Jurkat, Clone E6-1 (cell line): Measurements from ENCODE around the gene C2CD4B. TPM values are rescaled to one million over a fixed set of nuclear protein-coding genes. Genes with fewer than 3 reads are reported as not detected.

Experiments
- DNase-seq: peaks from one replicate; pipeline ENCODE4 v3.0.0-alpha.2; 2011; ENCODE audit warnings: low read depth, low spot score
- H3K4me3 ChIP-seq: 2 replicates; pipeline ENCODE4 v1.5.1; 2011; ENCODE audit warnings: mild to moderate bottlenecking, low read length, control low read depth, moderate library complexity
- polyA plus RNA-seq: library from polyadenylated mRNA; unstranded; fragments of >200 nt; gene quantifications from one replicate; pipeline ENCODE4 v1.2.1, GENCODE V29; 2012; ENCODE audit warnings: missing spikeins; ENCODE audit not compliant: insufficient read length, insufficient read depth

Gene C2CD4B
- polyA plus RNA-seq = not detected

- no peak for DNase-seq
- H3K4me3 ChIP-seq = peak within 1 kb of the TSS; percentile 31
Measured at GRCh38 chr15:62165104-62165792, at the start of gene C2CD4B. Gene C2CD4B, minus strand, starts transcription at chr15:62165285. Its CDS starts 301 bp downstream, at chr15:62164984.

GRCh38 chr15:62212741-62213140 is 47.7 kb upstream of the C2CD4B start:
- peak; percentile 94 for DNase-seq
- no peak overlapping the region for H3K4me3 ChIP-seq

- peak; percentile 24 for DNase-seq
- no peak overlapping the region for H3K4me3 ChIP-seq
Measured at GRCh38 chr15:62211348-62211747, 46.3 kb upstream of the C2CD4B start.

- H3K4me3 ChIP-seq = no peak overlapping the region
Measured at GRCh38 chr15:62209821-62210220, 44.7 kb upstream of the C2CD4B start.

GRCh38 chr15:62209322-62209721 is 44.2 kb upstream of the C2CD4B start:
- no peak for DNase-seq
- H3K4me3 ChIP-seq = no peak overlapping the region

More at GRCh38 chr15:62209821-62210220, 44.7 kb upstream of the C2CD4B start:
- DNase-seq = no peak

- no peak overlapping the region for H3K4me3 ChIP-seq
- no peak for DNase-seq
Measured at GRCh38 chr15:62208884-62209283, 43.8 kb upstream of the C2CD4B start.

GRCh38 chr15:62208367-62208766 is 43.3 kb upstream of the C2CD4B start:
- DNase-seq = no peak
- no peak overlapping the region for H3K4me3 ChIP-seq

- no peak overlapping the region for H3K4me3 ChIP-seq
- no peak for DNase-seq
Measured at GRCh38 chr15:62190675-62191074, 25.6 kb upstream of the C2CD4B start.

- no peak overlapping the region for H3K4me3 ChIP-seq
- no peak for DNase-seq
Measured at GRCh38 chr15:62190274-62190673, 25.2 kb upstream of the C2CD4B start.

GRCh38 chr15:62188744-62189143 is 23.7 kb upstream of the C2CD4B start:
- no peak overlapping the region for H3K4me3 ChIP-seq
- DNase-seq = no peak

GRCh38 chr15:62187910-62188309 is 22.8 kb upstream of the C2CD4B start:
- H3K4me3 ChIP-seq = no peak overlapping the region

GRCh38 chr15:62187425-62187824 is 22.3 kb upstream of the C2CD4B start:
- no peak overlapping the region for H3K4me3 ChIP-seq
- DNase-seq = no peak

More at GRCh38 chr15:62187910-62188309, 22.8 kb upstream of the C2CD4B start:
- DNase-seq = peak; percentile 35

GRCh38 chr15:62186578-62186977 is 21.5 kb upstream of the C2CD4B start:
- no peak for DNase-seq
- no peak overlapping the region for H3K4me3 ChIP-seq

- no peak overlapping the region for H3K4me3 ChIP-seq
- no peak for DNase-seq
Measured at GRCh38 chr15:62183130-62183529, 18.0 kb upstream of the C2CD4B start.

- no peak for DNase-seq
- H3K4me3 ChIP-seq = no peak overlapping the region
Measured at GRCh38 chr15:62173215-62173614, 8.1 kb upstream of the C2CD4B start.

- H3K4me3 ChIP-seq = no peak overlapping the region
- no peak for DNase-seq
Measured at GRCh38 chr15:62171882-62172281, 6.8 kb upstream of the C2CD4B start.

GRCh38 chr15:62165793-62166375 is 799 bp upstream of the C2CD4B start:
- DNase-seq = no peak
- no peak overlapping the region for H3K4me3 ChIP-seq

GRCh38 chr15:62164396-62165103 is 535 bp downstream of the C2CD4B start:
- H3K4me3 ChIP-seq = peak overlapping the region; percentile 31
- no peak for DNase-seq

- no peak overlapping the region for H3K4me3 ChIP-seq
- DNase-seq = no peak
Measured at GRCh38 chr15:62164014-62164395, 1.1 kb downstream of the C2CD4B start.

- H3K4me3 ChIP-seq = no peak overlapping the region
- no peak for DNase-seq
Measured at GRCh38 chr15:62163397-62164013, 1.6 kb downstream of the C2CD4B start.
